CD4-positive, CD25-positive, alpha-beta regulatory T cell (primary cell): Measurements from ENCODE around the gene NKAIN4. TPM values are rescaled to one million over a fixed set of nuclear protein-coding genes. Genes with fewer than 3 reads are reported as not detected.

Source experiments
- ATAC-seq, 2 donors: fragments of 150-1000 bp; cut with Tn5 transposase; one replicate each; pipeline ENCODE4 v1.10.0; 2021; ENCODE audit warnings: low read depth in 2 of 2, moderate number of reproducible peaks in 2 of 2, moderate library complexity in 1 of 2
- DNase-seq, 3 donors: peaks; one replicate each; pipeline versions ENCODE4 v3.0.0 to v3.0.0-alpha.2; 2012 to 2022; ENCODE audit warnings: mixed read lengths in 1 of 3
- H3K27ac ChIP-seq: one replicate; pipeline ENCODE4 v1.7.0; 2013; ENCODE audit warnings: mild to moderate bottlenecking, low read length; ENCODE audit not compliant: insufficient read depth, poor library complexity, severe bottlenecking
- H3K27me3 ChIP-seq: one replicate; pipeline ENCODE4 v1.7.0; 2013; ENCODE audit warnings: low read length; ENCODE audit not compliant: control insufficient read depth, insufficient read depth
- H3K36me3 ChIP-seq: one replicate; pipeline ENCODE4 v1.7.0; 2013; ENCODE audit warnings: mild to moderate bottlenecking, low read length, moderate library complexity; ENCODE audit not compliant: control insufficient read depth, insufficient read depth
- H3K4me1 ChIP-seq: 2 replicates; pipeline ENCODE4 v1.7.0; 2013; ENCODE audit warnings: mild to moderate bottlenecking, low read length; ENCODE audit not compliant: insufficient read depth, control insufficient read depth, poor library complexity, severe bottlenecking
- H3K4me3 ChIP-seq: one replicate; pipeline ENCODE4 v1.7.0; 2013; ENCODE audit warnings: low read depth, mild to moderate bottlenecking, low read length, moderate library complexity
- H3K9me3 ChIP-seq, 2 experiments: 1 replicate in 1 of 2; 2 replicates in 1 of 2; pipeline ENCODE4 v1.7.0; 2013; ENCODE audit warnings: low read length in 2 of 2, mild to moderate bottlenecking in 1 of 2, moderate library complexity in 1 of 2; ENCODE audit not compliant: control insufficient read depth in 2 of 2
- H3K27ac Mint-ChIP-seq, 3 donors: one replicate each; pipeline ENCODE4 v1.8.0; 2020 to 2022; ENCODE audit warnings: mild to moderate bottlenecking in 3 of 3, mixed read lengths in 3 of 3, moderate library complexity in 2 of 3
- H3K27me3 Mint-ChIP-seq: one replicate; pipeline ENCODE4 v1.8.0; 2022; ENCODE audit warnings: mild to moderate bottlenecking, mixed read lengths
- H3K36me3 Mint-ChIP-seq: one replicate; pipeline ENCODE4 v1.8.0; 2020; ENCODE audit warnings: mixed read lengths
- H3K4me1 Mint-ChIP-seq, 4 donors: one replicate each; pipeline ENCODE4 v1.8.0; 2020 to 2022; ENCODE audit warnings: mixed read lengths in 4 of 4, mild to moderate bottlenecking in 1 of 4
- H3K4me3 Mint-ChIP-seq, 4 donors: one replicate each; pipeline ENCODE4 v1.8.0; 2020 to 2022; ENCODE audit warnings: mild to moderate bottlenecking in 4 of 4, mixed read lengths in 4 of 4, moderate library complexity in 3 of 4
- H3K9me3 Mint-ChIP-seq, 7 donors: one replicate each; pipeline ENCODE4 v1.8.0; 2020 to 2022; ENCODE audit warnings: mixed read lengths in 7 of 7, mild to moderate bottlenecking in 3 of 7, moderate library complexity in 2 of 7
- polyA plus RNA-seq, 4 donors: library from polyadenylated mRNA; unstranded; fragments of 300-500 nt; fragmentation: Illumina TruSeq; gene quantifications; one replicate each; pipeline ENCODE4 v1.2.3, GENCODE V29; 2021
- total RNA-seq: library from RNA; stranded (reverse); gene quantifications from one replicate; pipeline ENCODE4 v1.2.3, GENCODE V29; 2022

Gene NKAIN4
- total and polyA plus RNA-seq, 5 donors from 2014 or later = not detected

DNA sequence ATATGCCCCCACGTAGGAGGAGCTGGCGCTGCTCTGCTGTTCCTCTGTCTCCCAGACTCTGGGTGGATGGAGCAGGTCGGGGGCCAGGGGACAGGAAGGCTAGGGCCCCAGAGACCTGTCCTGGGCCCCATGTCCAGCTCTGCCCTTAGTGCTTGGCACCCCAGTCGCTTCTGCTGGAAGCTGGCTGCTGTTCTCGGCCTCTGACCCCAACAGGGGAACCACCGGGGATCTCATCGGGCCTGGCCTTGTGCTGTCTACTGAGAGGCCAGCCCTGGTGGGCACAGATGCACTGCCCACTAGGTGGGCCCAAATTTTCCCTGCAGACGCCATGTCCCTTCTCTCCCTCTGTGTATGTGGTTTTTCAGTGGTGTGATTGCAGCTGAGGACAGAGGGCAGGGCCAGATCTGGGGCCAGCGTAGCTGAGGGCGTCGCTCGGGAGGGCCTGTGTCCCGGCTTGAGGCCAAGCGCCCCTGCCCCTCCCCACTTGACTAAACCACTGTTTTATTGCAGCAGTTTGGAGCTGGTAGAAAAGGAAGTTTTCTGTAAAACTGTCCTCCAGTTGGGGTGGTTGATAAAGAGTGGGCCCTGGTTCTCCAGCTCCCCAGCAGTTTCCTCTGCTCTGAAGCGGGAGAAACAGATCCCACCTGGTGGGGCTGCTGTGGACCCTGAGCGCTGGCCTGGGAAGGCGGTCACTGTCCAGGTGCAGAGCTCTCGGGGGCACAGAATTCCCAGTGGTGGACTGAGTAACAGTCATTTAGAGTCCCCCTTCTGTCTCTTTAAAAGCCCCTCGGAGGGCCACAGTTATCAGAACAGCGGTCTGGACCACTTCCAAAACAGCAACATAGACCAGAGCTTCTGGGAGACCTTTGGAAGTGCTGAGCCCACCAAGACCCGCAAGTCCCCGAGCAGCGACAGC is 32.8 kb upstream of the NKAIN4 start:
- Mint-ChIP-seq H3K4me3 (peak overlapping the region in 1 of 4 donors; percentile 27), H3K4me1 (peaks cover 0 to 4% (median 0%) of the 10 kb centered on the region in 4 donors), H3K36me3 (peaks cover 7% of the 10 kb centered on the region), H3K27me3 (no peaks in the 10 kb centered on the region), H3K27ac (no peak overlapping the region), H3K9me3 (no peaks in the 10 kb centered on the region)
- no peaks in the 10 kb centered on the region for H3K9me3 ChIP-seq
- no peak overlapping the region for H3K4me3 ChIP-seq
- ATAC-seq = no peak
- H3K36me3 ChIP-seq = peaks cover 25% of the 10 kb centered on the region
- no peak overlapping the region for H3K27ac ChIP-seq
- no peak for DNase-seq
- H3K27me3 ChIP-seq = no peaks in the 10 kb centered on the region
- H3K4me1 ChIP-seq = peaks cover 3% of the 10 kb centered on the region

DNA sequence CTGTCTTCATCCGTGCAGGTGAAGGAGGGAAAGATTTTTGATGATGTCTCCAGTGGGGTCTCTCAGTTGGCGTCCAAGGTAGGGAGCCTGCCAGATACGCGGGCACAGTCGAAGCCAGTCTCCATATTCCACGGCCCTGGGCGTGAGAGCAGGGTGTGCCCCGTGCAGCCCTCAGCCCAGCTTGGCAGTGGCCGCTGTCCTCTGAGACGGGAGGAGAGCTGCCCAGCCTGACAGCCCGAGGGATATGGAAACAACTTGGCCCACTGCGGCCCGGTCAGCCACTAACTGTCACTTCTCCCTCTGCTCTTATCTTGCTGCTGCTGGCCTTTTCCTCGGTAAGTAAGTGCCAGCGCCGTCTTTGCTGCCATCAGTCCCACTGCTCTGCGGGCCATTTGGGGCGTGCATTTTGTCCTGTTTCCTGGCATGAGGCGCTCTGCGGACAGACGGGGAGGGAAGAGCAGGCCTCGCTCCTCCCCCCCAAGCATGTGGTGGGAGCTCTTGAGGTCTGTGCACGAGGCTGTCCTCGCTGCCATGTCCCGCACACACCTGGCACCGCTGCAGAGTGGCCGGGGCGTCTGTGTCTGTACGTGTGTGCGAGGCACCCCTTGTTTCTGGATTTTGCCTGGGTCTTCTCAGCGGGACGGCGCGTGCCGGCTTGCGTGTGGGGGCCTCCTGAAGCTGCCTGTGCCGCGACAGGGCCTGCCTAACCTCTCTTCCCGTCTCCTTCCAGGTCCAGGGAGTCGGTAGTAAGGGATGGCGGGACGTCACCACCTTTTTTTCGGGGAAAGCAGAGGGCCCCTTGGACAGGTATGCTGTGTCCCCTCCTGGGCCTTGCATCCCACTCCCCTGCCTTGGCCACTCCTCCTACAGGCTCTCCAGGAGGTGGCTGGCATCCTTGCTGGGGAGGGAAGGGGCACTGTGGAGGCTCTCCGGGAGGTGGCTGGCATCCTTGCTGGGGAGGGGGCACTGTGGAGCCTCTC is 31.7 kb upstream of the NKAIN4 start:
- Mint-ChIP-seq H3K9me3 (no peaks in the 10 kb centered on the region), H3K27me3 (no peaks in the 10 kb centered on the region), H3K27ac (peak overlapping the region in 1 of 3 donors; percentile 90), H3K36me3 (peaks cover 7% of the 10 kb centered on the region), H3K4me3 (peak overlapping the region in 1 of 4 donors; percentile 54), H3K4me1 (peaks cover 0 to 4% (median 0%) of the 10 kb centered on the region in 4 donors)
- no peaks in the 10 kb centered on the region for H3K27me3 ChIP-seq
- H3K9me3 ChIP-seq = no peaks in the 10 kb centered on the region
- H3K27ac ChIP-seq = no peak overlapping the region
- peaks cover 3% of the 10 kb centered on the region for H3K4me1 ChIP-seq
- ATAC-seq (no peak), DNase-seq (no peak)
- no peak overlapping the region for H3K4me3 ChIP-seq
- peaks cover 25% of the 10 kb centered on the region for H3K36me3 ChIP-seq

DNA sequence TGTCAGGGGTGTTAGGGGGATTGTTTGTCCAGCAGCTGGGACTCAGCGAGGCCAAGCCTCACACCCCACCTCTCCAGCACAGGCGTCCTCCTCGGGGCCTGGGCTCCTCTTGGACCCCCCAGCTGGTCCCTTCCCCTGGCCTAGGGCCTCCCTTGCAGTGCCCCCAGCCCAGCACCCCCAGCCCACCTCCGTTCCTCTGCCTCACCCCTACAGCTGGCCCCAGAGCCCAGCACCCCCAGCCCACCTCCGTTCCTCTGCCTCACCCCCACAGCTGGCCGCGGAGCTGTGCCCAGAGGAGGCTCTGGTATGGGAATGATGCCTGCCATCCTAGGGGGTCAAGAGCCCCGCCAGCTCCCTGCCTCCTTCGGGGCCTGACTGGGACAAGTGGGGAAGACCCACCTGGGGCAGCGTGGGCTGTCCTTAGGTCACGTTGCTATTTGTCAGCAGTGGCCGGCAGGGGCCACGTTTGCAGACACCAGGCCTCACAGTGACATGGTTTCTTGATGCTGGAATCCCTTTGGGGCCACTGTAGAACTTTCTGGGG is 30.8 kb upstream of the NKAIN4 start:
- no peak for DNase-seq
- Mint-ChIP-seq H3K4me3 (peak overlapping the region; percentile 73 to 89 (median 84)), H3K27me3 (no peaks in the 10 kb centered on the region), H3K36me3 (peaks cover 11% of the 10 kb centered on the region), H3K27ac (no peak overlapping the region), H3K9me3 (no peaks in the 10 kb centered on the region), H3K4me1 (peaks cover 0 to 4% (median 0%) of the 10 kb centered on the region in 4 donors)
- peak overlapping the region; percentile 33 for H3K27ac ChIP-seq
- H3K27me3 ChIP-seq = no peaks in the 10 kb centered on the region
- H3K4me1 ChIP-seq = peaks cover 3% of the 10 kb centered on the region
- no peak for ATAC-seq
- no peaks in the 10 kb centered on the region for H3K9me3 ChIP-seq
- peaks cover 30% of the 10 kb centered on the region for H3K36me3 ChIP-seq
- no peak overlapping the region for H3K4me3 ChIP-seq

DNA sequence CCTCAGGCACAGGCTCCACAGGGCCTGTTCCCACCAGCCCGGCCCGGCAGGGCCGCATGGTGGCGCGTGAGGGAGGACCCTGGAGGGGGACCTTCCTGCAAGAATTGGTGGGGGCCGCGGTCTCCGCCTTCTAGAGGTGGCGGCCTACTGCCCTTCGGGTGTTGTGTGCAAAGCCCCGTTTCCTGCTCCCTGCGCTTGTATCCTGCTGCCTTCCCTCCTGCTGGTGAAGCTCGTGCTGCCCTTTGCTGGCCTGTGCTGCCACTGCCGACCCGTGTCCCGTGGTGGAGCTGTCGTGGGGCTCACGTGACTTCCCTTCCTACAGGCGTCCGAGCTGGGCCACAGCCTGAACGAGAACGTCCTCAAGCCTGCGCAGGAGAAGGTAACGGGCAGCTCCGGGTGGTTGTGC is 30.3 kb upstream of the NKAIN4 start:
- no peaks in the 10 kb centered on the region for H3K9me3 Mint-ChIP-seq
- Histone ChIP-seq H3K36me3 (peaks cover 30% of the 10 kb centered on the region), H3K27me3 (no peaks in the 10 kb centered on the region), H3K4me3 (no peak overlapping the region), H3K9me3 (no peaks in the 10 kb centered on the region), H3K4me1 (peaks cover 3% of the 10 kb centered on the region), H3K27ac (peak overlapping the region; percentile 33)
- peak overlapping the region; percentile 73 to 89 (median 84) for H3K4me3 Mint-ChIP-seq
- DNase-seq (peak in 1 of 3 donors; percentile 27), ATAC-seq (no peak)
- H3K27ac Mint-ChIP-seq = peak overlapping the region in 1 of 3 donors; percentile 36
- no peaks in the 10 kb centered on the region for H3K27me3 Mint-ChIP-seq
- H3K36me3 Mint-ChIP-seq = peaks cover 11% of the 10 kb centered on the region
- H3K4me1 Mint-ChIP-seq = peaks cover 0 to 4% (median 0%) of the 10 kb centered on the region in 4 donors

DNA sequence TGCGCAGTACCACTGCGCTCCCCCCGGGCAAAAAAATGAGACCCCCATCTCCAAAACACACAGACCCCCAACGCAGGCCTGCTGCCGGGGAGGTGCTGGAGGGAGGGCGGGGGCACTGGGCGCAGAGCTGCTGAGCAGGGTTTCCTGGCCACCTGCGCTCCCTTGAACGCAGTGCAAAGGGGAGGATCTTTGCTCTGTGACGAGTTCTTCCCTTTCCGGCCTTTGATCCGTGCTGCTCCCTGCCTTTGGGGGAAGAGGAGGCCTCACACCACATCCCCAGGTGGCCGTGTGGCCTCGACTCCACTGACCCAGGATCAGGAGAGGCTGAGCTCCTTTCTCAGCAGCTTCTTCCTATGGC is 29.8 kb upstream of the NKAIN4 start:
- H3K4me1 Mint-ChIP-seq = peaks cover 0 to 4% (median 0%) of the 10 kb centered on the region in 4 donors
- DNase-seq = peak in 1 of 3 donors; percentile 61
- H3K9me3 Mint-ChIP-seq = no peaks in the 10 kb centered on the region
- no peaks in the 10 kb centered on the region for H3K9me3 ChIP-seq
- no peak overlapping the region for H3K4me3 ChIP-seq
- H3K27me3 Mint-ChIP-seq = no peaks in the 10 kb centered on the region
- H3K27ac ChIP-seq = peak overlapping the region; percentile 33
- H3K27ac Mint-ChIP-seq = peak overlapping the region in 2 of 3 donors; percentile 29 to 62
- peaks cover 34% of the 10 kb centered on the region for H3K36me3 ChIP-seq
- ATAC-seq = peak; percentile 55 to 65
- H3K4me1 ChIP-seq = peaks cover 3% of the 10 kb centered on the region
- H3K36me3 Mint-ChIP-seq = peaks cover 11% of the 10 kb centered on the region
- H3K4me3 Mint-ChIP-seq = peak overlapping the region; percentile 38 to 80 (median 74)
- no peaks in the 10 kb centered on the region for H3K27me3 ChIP-seq

DNA sequence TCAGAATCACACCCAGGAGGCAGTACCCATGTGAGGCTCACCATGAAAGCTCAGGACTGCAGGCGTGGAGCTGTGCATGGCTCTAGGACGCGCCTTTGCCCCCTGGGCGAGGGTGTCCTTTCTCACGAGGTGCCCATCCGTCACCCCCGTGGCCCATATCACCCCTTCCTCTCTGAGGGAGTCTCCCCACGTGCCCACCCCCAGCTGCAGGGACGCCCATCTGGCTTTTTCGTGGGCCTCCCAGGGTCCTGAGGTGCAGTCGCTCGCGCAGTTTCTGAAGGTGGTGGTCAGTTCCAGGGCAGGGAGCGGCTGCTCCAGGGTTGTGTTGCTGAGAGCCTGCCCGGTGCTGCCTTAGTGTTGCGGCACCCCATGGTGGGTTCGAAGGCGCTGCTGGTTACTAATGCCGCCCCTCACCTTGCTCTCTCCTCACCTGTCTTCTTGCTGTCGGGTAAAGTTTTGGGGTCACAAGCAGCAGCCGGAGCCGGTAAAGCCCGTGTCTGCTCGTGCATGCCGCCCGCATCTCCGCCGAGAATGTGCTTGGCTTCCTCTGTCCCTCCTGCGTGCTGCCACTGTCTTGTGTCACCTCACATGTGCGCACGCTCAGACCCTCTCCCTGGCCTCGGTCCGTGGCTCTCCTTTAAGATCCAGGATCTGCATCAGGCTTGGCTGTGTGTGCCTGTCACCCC is 29.3 kb upstream of the NKAIN4 start:
- peaks cover 3% of the 10 kb centered on the region for H3K4me1 ChIP-seq
- no peaks in the 10 kb centered on the region for H3K9me3 ChIP-seq
- DNase-seq = no peak
- peak overlapping the region; percentile 38 to 80 (median 74) for H3K4me3 Mint-ChIP-seq
- ATAC-seq = no peak
- H3K4me3 ChIP-seq = no peak overlapping the region
- peaks cover 35% of the 10 kb centered on the region for H3K36me3 ChIP-seq
- peak overlapping the region in 2 of 3 donors; percentile 29 to 62 for H3K27ac Mint-ChIP-seq
- H3K27me3 Mint-ChIP-seq = no peaks in the 10 kb centered on the region
- peaks cover 11% of the 10 kb centered on the region for H3K36me3 Mint-ChIP-seq
- no peaks in the 10 kb centered on the region for H3K27me3 ChIP-seq
- H3K27ac ChIP-seq = no peak overlapping the region
- peaks cover 0 to 4% (median 0%) of the 10 kb centered on the region in 4 donors for H3K4me1 Mint-ChIP-seq
- no peaks in the 10 kb centered on the region for H3K9me3 Mint-ChIP-seq

DNA sequence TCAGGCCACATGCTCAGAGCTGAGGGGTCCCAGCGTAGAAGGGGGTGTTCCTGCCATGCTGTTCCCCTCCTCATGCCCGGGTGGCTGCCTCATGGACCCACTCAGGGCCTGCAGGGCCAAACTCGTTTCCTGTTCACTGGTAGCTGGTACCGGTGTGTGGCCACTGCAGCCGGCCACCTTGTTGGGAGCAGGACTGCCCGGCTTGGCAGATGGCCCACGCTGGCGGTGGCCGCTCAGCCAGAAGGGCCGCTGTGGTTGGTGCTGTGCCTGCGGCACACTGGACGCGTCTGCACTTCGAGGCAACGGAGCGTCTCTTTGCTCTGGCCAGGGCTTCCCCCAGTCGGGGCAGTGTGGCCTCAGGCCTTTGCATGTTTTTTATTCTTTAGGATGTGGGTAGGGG is 28.7 kb upstream of the NKAIN4 start:
- Histone ChIP-seq H3K9me3 (no peaks in the 10 kb centered on the region), H3K4me3 (no peak overlapping the region), H3K27me3 (no peaks in the 10 kb centered on the region), H3K27ac (no peak overlapping the region), H3K36me3 (peaks cover 35% of the 10 kb centered on the region), H3K4me1 (peaks cover 3% of the 10 kb centered on the region)
- peaks cover 11% of the 10 kb centered on the region for H3K36me3 Mint-ChIP-seq
- DNase-seq (no peak), ATAC-seq (no peak)
- H3K27ac Mint-ChIP-seq = no peak overlapping the region
- H3K4me3 Mint-ChIP-seq = no peak overlapping the region
- no peaks in the 10 kb centered on the region for H3K9me3 Mint-ChIP-seq
- H3K4me1 Mint-ChIP-seq = peaks cover 0 to 4% (median 0%) of the 10 kb centered on the region in 4 donors
- no peaks in the 10 kb centered on the region for H3K27me3 Mint-ChIP-seq
